ENCODE data around the gene FAM89B. TPM values are rescaled to one million over a fixed set of nuclear protein-coding genes. Genes with fewer than 3 reads are reported as not detected.

The FAM89B gene
- total and polyA plus RNA-seq, 2 of the 8 experiments (the other 6 are each of a cell fraction or from before 2014, with no cell fraction given) = 15.8 to 32.4 TPM

GRCh38 chr11:65524014-65524740 is 48.2 kb upstream of the FAM89B start:
- H3K9ac ChIP-seq (replicated peaks in 1 of 4; ENCODE audit: extremely low read depth in 1 of 4, low read depth in 3 of 4, low read length in 3 of 4) = peak overlapping the region in 1 of 4 experiments; percentile 57; a peak in 3 of 7 replicates
- H2AFZ ChIP-seq (ENCODE audit: low read length) = peak overlapping the region; percentile 94
- H3K4me3 ChIP-seq (ENCODE audit: extremely low read depth in 1 of 4, insufficient read depth in 2 of 4, low read depth in 3 of 4, low read length in 4 of 4) = peak overlapping the region; percentile 32 to 55 (median 38); a peak in 6 of 8 replicates
- POLR2A ChIA-PET (ENCODE audit: partially characterized antibody) = interaction anchor here (0.9 to 7.7 kb wide), 12 partner anchors 16 to 190 kb away, joined by 3 to 87 read pairs (median 4); partner anchors contain the start of genes DPF2, MALAT1, NEAT1 and TIGD3
- H3K23ac ChIP-seq (ENCODE audit: insufficient read length) = no peak overlapping the region
- no peaks in the 10 kb centered on the region for H3K9me3 ChIP-seq (ENCODE audit: insufficient read depth in 2 of 2, low read depth in 1 of 2, low read length in 1 of 2)
- H2BK12ac ChIP-seq (ENCODE audit: low read depth, low read length) = 0 out of 2 replicates have a peak overlapping the region, but pooled peaks have one; percentile 14
- 0 out of 2 replicates have a peak overlapping the region, but pooled peaks have one; percentile 72 for H2BK15ac ChIP-seq (ENCODE audit: low read length)
- H4K5ac ChIP-seq (ENCODE audit: insufficient read length, low read depth, low read length) = no peak overlapping the region
- no peak overlapping the region for H2BK120ac ChIP-seq (replicated peaks; ENCODE audit: low read depth, low read length)
- no peak overlapping the region; the same call in 1 of the 2 replicates for H4K8ac ChIP-seq (ENCODE audit: extremely low read depth, insufficient read depth, low read length)
- H3K79me1 ChIP-seq (ENCODE audit: low read depth, low read length) = no peaks in the 10 kb centered on the region
- DNase-seq (ENCODE audit: low read depth in 1 of 2, low spot score in 2 of 2) = peak in 1 of 2 experiments; percentile 59
- peaks cover 0 to 5% (median 2%) of the 10 kb centered on the region in 4 experiments; a peak in 2 of 8 replicates for H3K36me3 ChIP-seq (ENCODE audit: control insufficient read depth in 2 of 4, insufficient read depth in 4 of 4, low read length in 3 of 4)
- H3K27me3 ChIP-seq (replicated peaks in 1 of 4; ENCODE audit: control insufficient read depth in 3 of 4, extremely low read depth in 1 of 4, insufficient read depth in 3 of 4, low read length in 3 of 4) = peaks cover 0 to 4% (median 0%) of the 10 kb centered on the region in 4 experiments; a peak in 2 of 7 replicates
- no peak overlapping the region for H3K27ac ChIP-seq (ENCODE audit: low read depth, low read length)
- no peak overlapping the region for H4K91ac ChIP-seq (replicated peaks; ENCODE audit: insufficient read length, low read length)
- no peak overlapping the region for H3K14ac ChIP-seq (ENCODE audit: insufficient read length)
- H3K56ac ChIP-seq (replicated peaks; ENCODE audit: insufficient read length, low read depth, low read length) = no peak overlapping the region
- FAIRE-seq = no peak
- H3K4ac ChIP-seq (replicated peaks; ENCODE audit: insufficient read length, low read depth, low read length) = peak overlapping the region; percentile 78
- 73% methylated on average over 12 of the region's 12 CpGs; no CpG with 5 or more reads in 1 of the 2 experiments for WGBS, 2 experiments (ENCODE audit: extremely low coverage in 1 of 2, insufficient coverage in 1 of 2, insufficient read length in 1 of 2, insufficient replicate concordance in 2 of 2, low coverage in 1 of 2, low lambda C conversion rate in 2 of 2, missing lambda C conversion rate in 1 of 2)
- peaks cover 13% of the 10 kb centered on the region for H3K23me2 ChIP-seq (ENCODE audit: low read depth, low read length)
- H2BK20ac ChIP-seq (ENCODE audit: low read length) = peak overlapping the region; percentile 86; the same call in 1 of the 2 replicates
- CTCF ChIA-PET (ENCODE audit: partially characterized antibody) = interaction anchor here (0.9 to 2.9 kb wide), 7 partner anchors 14 to 168 kb away, joined by 5 to 12 read pairs (median 6); partner anchors contain the start of genes FAM89B and ZNRD2
- H3K18ac ChIP-seq (ENCODE audit: extremely low read depth, low read length) = peak overlapping the region; percentile 62; the same call in 1 of the 2 replicates
- H2BK5ac ChIP-seq (ENCODE audit: low read depth, low read length) = peak overlapping the region; percentile 68; the same call in 1 of the 2 replicates
- H4K20me1 ChIP-seq (replicated peaks in 1 of 2; ENCODE audit: control insufficient read depth in 1 of 2, insufficient read depth in 2 of 2, low read length in 2 of 2) = peaks cover 0 to 12% of the 10 kb centered on the region in 2 experiments
- peaks cover 0 to 14% (median 8%) of the 10 kb centered on the region in 4 experiments; a peak in 5 of 7 replicates for H3K4me1 ChIP-seq (replicated peaks in 1 of 4; ENCODE audit: control insufficient read depth in 3 of 4, insufficient read depth in 4 of 4, low read length in 3 of 4)
- peaks cover 0 to 3% of the 10 kb centered on the region in 2 experiments; a peak in 1 of 4 replicates for H3K79me2 ChIP-seq (ENCODE audit: control insufficient read depth in 1 of 2, insufficient read depth in 2 of 2, low read length in 2 of 2)
- H2AK5ac ChIP-seq (ENCODE audit: low read depth, low read length) = 0 out of 2 replicates have a peak overlapping the region, but pooled peaks have one; percentile 24
- H3K4me2 ChIP-seq (ENCODE audit: insufficient read depth in 1 of 2, low read depth in 2 of 2, low read length in 2 of 2) = peak overlapping the region; percentile 82 to 85
- TF ChIP-seq SIRT6 (IDR thresholded peaks at IDR 0.05; ENCODE audit: low read length) (no peak), ZNF274 (IDR thresholded peaks at IDR 0.05; ENCODE audit: borderline replicate concordance, extremely low read depth, low read length) (no peak), YY1 (IDR thresholded peaks at IDR 0.05; ENCODE audit: low read depth, low read length) (no peak), KDM5A (IDR thresholded peaks at IDR 0.05; ENCODE audit: low read length) (no peak), JUND (IDR thresholded peaks at IDR 0.05; ENCODE audit: low read length) (no peak)
- TF ChIP-seq, protein P1, sequence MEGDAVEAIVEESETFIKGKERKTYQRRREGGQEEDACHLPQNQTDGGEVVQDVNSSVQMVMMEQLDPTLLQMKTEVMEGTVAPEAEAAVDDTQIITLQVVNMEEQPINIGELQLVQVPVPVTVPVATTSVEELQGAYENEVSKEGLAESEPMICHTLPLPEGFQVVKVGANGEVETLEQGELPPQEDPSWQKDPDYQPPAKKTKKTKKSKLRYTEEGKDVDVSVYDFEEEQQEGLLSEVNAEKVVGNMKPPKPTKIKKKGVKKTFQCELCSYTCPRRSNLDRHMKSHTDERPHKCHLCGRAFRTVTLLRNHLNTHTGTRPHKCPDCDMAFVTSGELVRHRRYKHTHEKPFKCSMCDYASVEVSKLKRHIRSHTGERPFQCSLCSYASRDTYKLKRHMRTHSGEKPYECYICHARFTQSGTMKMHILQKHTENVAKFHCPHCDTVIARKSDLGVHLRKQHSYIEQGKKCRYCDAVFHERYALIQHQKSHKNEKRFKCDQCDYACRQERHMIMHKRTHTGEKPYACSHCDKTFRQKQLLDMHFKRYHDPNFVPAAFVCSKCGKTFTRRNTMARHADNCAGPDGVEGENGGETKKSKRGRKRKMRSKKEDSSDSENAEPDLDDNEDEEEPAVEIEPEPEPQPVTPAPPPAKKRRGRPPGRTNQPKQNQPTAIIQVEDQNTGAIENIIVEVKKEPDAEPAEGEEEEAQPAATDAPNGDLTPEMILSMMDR (IDR thresholded peaks at IDR 0.05; ENCODE audit: control extremely low read depth in 1 of 3, insufficient read depth in 1 of 3, low read depth in 1 of 3, low read length in 3 of 3) = no peak

Measured in H1 (cell line).